AG10803 (cell line): ENCODE measurements around the gene GNRH2.
"Not testable (repeated sequence)": the region's sequence is repeated elsewhere in the genome, so short reads cannot be mapped to it uniquely, and the experiment has no call there.

Source experiments
- DNase-seq: peaks from one replicate; pipeline ENCODE4 v3.0.0; 2010; ENCODE audit warnings: low read depth
- H3K4me3 ChIP-seq: 2 replicates; pipeline ENCODE4 v1.5.1; 2011; ENCODE audit warnings: mild to moderate bottlenecking, low read length, control low read depth
- CTCF ChIP-seq: conservative IDR thresholded peaks from 2 replicates; pipeline ENCODE4 v1.5.1; 2011; ENCODE audit warnings: mild to moderate bottlenecking, low read length, control low read depth, inconsistent platforms

The GNRH2 gene

GRCh38 chr20:3068986-3069900, 25.8 kb downstream of the GNRH2 start:
- TF ChIP-seq CTCF, result no peak
- DNase-seq, result peak; percentile 23
- no peak overlapping the region for H3K4me3 ChIP-seq

- no peak overlapping the region for H3K4me3 ChIP-seq
- TF ChIP-seq CTCF, result no peak
- DNase-seq, result no peak
These were observed 27.3 kb downstream of the GNRH2 start for GRCh38 chr20:3070725-3071124.

- peak overlapping the region; percentile 46 for H3K4me3 ChIP-seq
- DNase-seq, result no peak
- no peak for TF ChIP-seq CTCF
These were observed 27.8 kb downstream of the GNRH2 start for GRCh38 chr20:3071266-3071609.

- TF ChIP-seq CTCF, result no peak
- no peak for DNase-seq
- H3K4me3 ChIP-seq, result peak within 1 kb of the TSS; percentile 46
These were observed 28.4 kb downstream of the GNRH2 start, which contains the start of gene OXT for GRCh38 chr20:3071610-3072529. Gene OXT, plus strand, starts transcription at chr20:3071620. Its CDS starts 36 bp downstream, at chr20:3071656.

GRCh38 chr20:3072530-3073250, 29.3 kb downstream of the GNRH2 start:
- DNase-seq, result no peak
- no peak for TF ChIP-seq CTCF
- H3K4me3 ChIP-seq, result peak overlapping the region; percentile 20

- not testable (repeated sequence) for DNase-seq, H3K4me3 ChIP-seq
These were observed 29.8 kb downstream of the GNRH2 start for GRCh38 chr20:3073251-3073643.

GRCh38 chr20:3074812-3075211, 31.4 kb downstream of the GNRH2 start:
- no peak for TF ChIP-seq CTCF
- H3K4me3 ChIP-seq, result no peak overlapping the region
- DNase-seq, result no peak

- not testable (repeated sequence) for DNase-seq, H3K4me3 ChIP-seq
These were observed 31.9 kb downstream of the GNRH2 start for GRCh38 chr20:3075315-3075714.
